Measurements from ENCODE around the gene HEBP2.

DNA sequence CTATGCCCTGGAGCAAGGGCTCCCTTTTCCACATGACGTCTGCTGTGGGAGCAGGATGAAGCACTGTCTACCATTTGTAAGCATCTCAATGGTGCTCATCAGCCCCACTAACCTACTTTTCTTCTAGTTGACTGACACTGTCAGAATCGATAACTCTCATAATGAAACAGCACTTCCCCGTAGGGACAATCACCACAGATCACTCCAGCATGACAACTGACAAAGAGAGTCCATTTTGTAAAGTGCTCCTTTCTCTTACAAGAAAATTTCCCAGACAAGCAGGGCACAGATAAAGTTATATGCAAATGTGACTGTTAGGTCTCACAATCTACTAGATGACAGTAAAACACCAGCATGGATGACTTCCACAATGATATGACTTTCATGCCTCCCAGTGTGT is 46.4 kb downstream of the HEBP2 start:
- no peak for TF ChIP-seq MAFK (IDR thresholded peaks at IDR 0.05; ENCODE audit: low read depth, low read length)
- TF ChIP-seq, protein P1, sequence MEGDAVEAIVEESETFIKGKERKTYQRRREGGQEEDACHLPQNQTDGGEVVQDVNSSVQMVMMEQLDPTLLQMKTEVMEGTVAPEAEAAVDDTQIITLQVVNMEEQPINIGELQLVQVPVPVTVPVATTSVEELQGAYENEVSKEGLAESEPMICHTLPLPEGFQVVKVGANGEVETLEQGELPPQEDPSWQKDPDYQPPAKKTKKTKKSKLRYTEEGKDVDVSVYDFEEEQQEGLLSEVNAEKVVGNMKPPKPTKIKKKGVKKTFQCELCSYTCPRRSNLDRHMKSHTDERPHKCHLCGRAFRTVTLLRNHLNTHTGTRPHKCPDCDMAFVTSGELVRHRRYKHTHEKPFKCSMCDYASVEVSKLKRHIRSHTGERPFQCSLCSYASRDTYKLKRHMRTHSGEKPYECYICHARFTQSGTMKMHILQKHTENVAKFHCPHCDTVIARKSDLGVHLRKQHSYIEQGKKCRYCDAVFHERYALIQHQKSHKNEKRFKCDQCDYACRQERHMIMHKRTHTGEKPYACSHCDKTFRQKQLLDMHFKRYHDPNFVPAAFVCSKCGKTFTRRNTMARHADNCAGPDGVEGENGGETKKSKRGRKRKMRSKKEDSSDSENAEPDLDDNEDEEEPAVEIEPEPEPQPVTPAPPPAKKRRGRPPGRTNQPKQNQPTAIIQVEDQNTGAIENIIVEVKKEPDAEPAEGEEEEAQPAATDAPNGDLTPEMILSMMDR (conservative IDR thresholded peaks at IDR 0.05; ENCODE audit: low read depth, low read length), result no peak
- TF ChIP-seq POLR2A (IDR thresholded peaks at IDR 0.05; ENCODE audit: low read depth, low read length), result no peak
- no peak for TF ChIP-seq CEBPB (IDR thresholded peaks at IDR 0.05; ENCODE audit: low read depth, low read length)
- no peak for TF ChIP-seq RCOR1 (IDR thresholded peaks at IDR 0.05; ENCODE audit: insufficient replicate concordance, low read length)
